ENCODE data around the gene RUSF1. TPM values are rescaled to one million over a fixed set of nuclear protein-coding genes. Genes with fewer than 3 reads are reported as not detected.

RUSF1 gene
- total and polyA plus RNA-seq, 8 donors, result 58.2 to 87.2 (median 77.7) TPM

GRCh38 chr16:31491778-31492418 lies 16.3 kb downstream of the RUSF1 start:
- H3K27me3 ChIP-seq, result peaks cover 0 to 19% of the 10 kb centered on the region in 2 donors
- peaks cover 0 to 69% of the 10 kb centered on the region in 2 donors for H3K36me3 ChIP-seq
- H3K9me3 ChIP-seq, result no peaks in the 10 kb centered on the region
- peaks cover 7 to 24% of the 10 kb centered on the region in 2 donors for H3K4me1 ChIP-seq
- no peak overlapping the region for H3K4me3 ChIP-seq
- ATAC-seq, result no peak
- TF ChIP-seq CTCF (IDR thresholded peaks at IDR 0.05), result no peak
- no peak overlapping the region for H3K27ac ChIP-seq
- intact Hi-C loops (cut with DNase I), result no loop called here
- no peak for DNase-seq

GRCh38 chr16:31489616-31490584 lies 18.3 kb downstream of the RUSF1 start:
- intact Hi-C loops (cut with DNase I), result no loop called here
- H3K9me3 ChIP-seq, result no peaks in the 10 kb centered on the region
- no peak for TF ChIP-seq CTCF (IDR thresholded peaks at IDR 0.05)
- no peak for ATAC-seq
- peaks cover 0 to 49% of the 10 kb centered on the region in 2 donors for H3K36me3 ChIP-seq
- H3K4me3 ChIP-seq, result no peak overlapping the region
- peaks cover 0 to 19% of the 10 kb centered on the region in 2 donors for H3K27me3 ChIP-seq
- H3K27ac ChIP-seq, result no peak overlapping the region
- H3K4me1 ChIP-seq, result peaks cover 7 to 25% of the 10 kb centered on the region in 2 donors
- DNase-seq, result peak in 1 of 4 donors; percentile 35

GRCh38 chr16:31489298-31489564 lies 19.0 kb downstream of the RUSF1 start:
- no peak for TF ChIP-seq CTCF (IDR thresholded peaks at IDR 0.05)
- intact Hi-C loops (cut with DNase I), result no loop called here
- no peak overlapping the region for H3K4me3 ChIP-seq
- H3K4me1 ChIP-seq, result peaks cover 7 to 25% of the 10 kb centered on the region in 2 donors
- H3K36me3 ChIP-seq, result peaks cover 0 to 42% of the 10 kb centered on the region in 2 donors
- ATAC-seq, result no peak
- DNase-seq, result no peak
- H3K9me3 ChIP-seq, result no peaks in the 10 kb centered on the region
- H3K27ac ChIP-seq, result no peak overlapping the region
- peaks cover 0 to 19% of the 10 kb centered on the region in 2 donors for H3K27me3 ChIP-seq

- DNase-seq, result peak in 1 of 4 donors; percentile 77
Observed at GRCh38 chr16:31488468-31489297, 19.5 kb downstream of the RUSF1 start.

More at GRCh38 chr16:31488468-31489297, 19.5 kb downstream of the RUSF1 start:
- no peak overlapping the region for H3K27ac ChIP-seq
- no peak for TF ChIP-seq CTCF (IDR thresholded peaks at IDR 0.05)
- peaks cover 7 to 25% of the 10 kb centered on the region in 2 donors for H3K4me1 ChIP-seq
- no peak for ATAC-seq
- H3K36me3 ChIP-seq, result peaks cover 0 to 37% of the 10 kb centered on the region in 2 donors
- H3K4me3 ChIP-seq, result peak overlapping the region; percentile 46 to 51
- peaks cover 0 to 19% of the 10 kb centered on the region in 2 donors for H3K27me3 ChIP-seq
- no peaks in the 10 kb centered on the region for H3K9me3 ChIP-seq
- intact Hi-C loops (cut with DNase I), result no loop called here
